Naive thymus-derived CD4-positive, alpha-beta T cell (primary cell): Measurements from ENCODE around the gene EPHB4. TPM values are rescaled to one million over a fixed set of nuclear protein-coding genes. Genes with fewer than 3 reads are reported as not detected.

Source experiments
- ATAC-seq: fragments of 150-1000 bp; cut with Tn5 transposase; 2 replicates; pipeline ENCODE4 v1.10.0; 2021; ENCODE audit warnings: mild to moderate bottlenecking, moderate library complexity
- CTCF ChIA-PET: fragments of 350-600 bp; sonication (Branson Sonifier 250); formaldehyde crosslinking; loops from one replicate; lab custom pipeline; 2021; ENCODE audit warnings: antibody characterized with exemption; lab: Charles Lee
- POLR2A ChIA-PET: fragments of 350-600 bp; sonication (Branson Sonifier 250); formaldehyde crosslinking; loops from one replicate; lab custom pipeline; 2021; ENCODE audit warnings: antibody characterized with exemption, inconsistent platforms; lab: Charles Lee
- DNase-seq, 9 donors: peaks; one replicate each; pipeline versions ENCODE4 v3.0.0 to v3.0.0-alpha.2; 2020 to 2022; ENCODE audit warnings: mixed read lengths in 1 of 9
- H3K27ac ChIP-seq: one replicate; pipeline ENCODE4 v1.7.0; 2013; ENCODE audit warnings: mild to moderate bottlenecking, low read depth, low read length, moderate library complexity
- H3K27me3 ChIP-seq, 2 donors: one replicate each; pipeline ENCODE4 v1.7.0; 2013; ENCODE audit warnings: low read length in 2 of 2, mild to moderate bottlenecking in 2 of 2, moderate library complexity in 2 of 2; ENCODE audit not compliant: control insufficient read depth in 2 of 2, insufficient read depth in 2 of 2
- H3K36me3 ChIP-seq, 3 experiments: 1 replicate in 2 of 3; 2 replicates in 1 of 3; pipeline ENCODE4 v1.7.0; 2013; ENCODE audit warnings: low read length in 3 of 3, mild to moderate bottlenecking in 3 of 3, moderate library complexity in 1 of 3; ENCODE audit not compliant: insufficient read depth in 3 of 3, control insufficient read depth in 2 of 3
- H3K4me1 ChIP-seq, 2 donors: one replicate each; pipeline ENCODE4 v1.7.0; 2013; ENCODE audit warnings: low read length in 2 of 2, mild to moderate bottlenecking in 2 of 2, moderate library complexity in 1 of 2; ENCODE audit not compliant: control insufficient read depth in 2 of 2, insufficient read depth in 2 of 2
- H3K4me3 ChIP-seq: 2 replicates; pipeline ENCODE4 v1.7.0; 2013; ENCODE audit warnings: mild to moderate bottlenecking, low read length
- H3K9me3 ChIP-seq, 3 experiments: 1 replicate in 2 of 3; 2 replicates in 1 of 3; pipeline ENCODE4 v1.7.0; 2013; ENCODE audit warnings: low read length in 3 of 3; ENCODE audit not compliant: control insufficient read depth in 2 of 3
- H3K27ac Mint-ChIP-seq, 9 donors: one replicate each; pipeline ENCODE4 v1.8.0; 2020 to 2022; ENCODE audit warnings: mixed read lengths in 9 of 9, mild to moderate bottlenecking in 8 of 9, moderate library complexity in 5 of 9, inconsistent platforms in 2 of 9
- H3K27me3 Mint-ChIP-seq, 5 donors: one replicate each; pipeline ENCODE4 v1.8.0; 2021 to 2022; ENCODE audit warnings: mixed read lengths in 5 of 5, mild to moderate bottlenecking in 1 of 5
- H3K36me3 Mint-ChIP-seq, 5 donors: one replicate each; pipeline ENCODE4 v1.8.0; 2020 to 2022; ENCODE audit warnings: mixed read lengths in 5 of 5, mild to moderate bottlenecking in 3 of 5, inconsistent platforms in 1 of 5
- H3K4me1 Mint-ChIP-seq, 7 donors: one replicate each; pipeline ENCODE4 v1.8.0; 2020 to 2022; ENCODE audit warnings: mixed read lengths in 7 of 7, mild to moderate bottlenecking in 3 of 7, inconsistent platforms in 1 of 7
- H3K4me3 Mint-ChIP-seq, 10 donors: one replicate each; pipeline ENCODE4 v1.8.0; 2020 to 2022; ENCODE audit warnings: mild to moderate bottlenecking in 10 of 10, mixed read lengths in 10 of 10, moderate library complexity in 6 of 10, inconsistent platforms in 2 of 10
- H3K9me3 Mint-ChIP-seq, 11 donors: one replicate each; pipeline ENCODE4 v1.8.0; 2020 to 2022; ENCODE audit warnings: mixed read lengths in 11 of 11, mild to moderate bottlenecking in 4 of 11, inconsistent platforms in 1 of 11, moderate library complexity in 1 of 11
- intact Hi-C, 2 donors: fragments of 100-400 bp; cut with micrococcal nuclease; formaldehyde crosslinking; loops; one replicate each; pipeline ENCODE4 v1.15.1; 2023
- polyA plus RNA-seq, 2 donors: library from polyadenylated mRNA; unstranded; fragments of 300-500 nt; fragmentation: Illumina TruSeq; gene quantifications; one replicate each; pipeline ENCODE4 v1.2.3, GENCODE V29; 2021
- total RNA-seq, 6 experiments: library from RNA in 5 of 6; stranded (reverse) in 5 of 6; gene quantifications; 1 replicate in 5 of 6; 2 replicates in 1 of 6; pipeline ENCODE4 v1.2.3 and lab custom pipeline; 2021 to 2026

Gene EPHB4
- total and polyA plus RNA-seq, 7 experiments from 2014 or later, result 0.23 to 13.2 (median 7.3) TPM; not detected in 1

GRCh38 chr7:100799037-100799896 is 28.1 kb downstream of the EPHB4 start:
- no peak overlapping the region for H3K4me3 Mint-ChIP-seq
- ChIA-PET POLR2A (interaction anchor here (0.7 to 0.8 kb wide), 2 partner anchors 53 to 245 kb away, joined by 3 read pairs; no protein-coding TSS in a partner anchor), CTCF (interaction anchor here (0.6 to 6.5 kb wide), 3 partner anchors 48 to 55 kb away, joined by 3 to 44 read pairs (median 3); partner anchors contain the start of gene SLC12A9)
- Histone ChIP-seq H3K9me3 (no peaks in the 10 kb centered on the region), H3K36me3 (no peaks in the 10 kb centered on the region), H3K4me3 (no peak overlapping the region), H3K27ac (no peak overlapping the region), H3K4me1 (no peaks in the 10 kb centered on the region), H3K27me3 (no peaks in the 10 kb centered on the region)
- peaks cover 0 to under 1% (median 0%) of the 10 kb centered on the region in 11 donors for H3K9me3 Mint-ChIP-seq
- intact Hi-C loops, result loop anchor here (1.0 kb wide), 2 partner anchors 53 to 260 kb away; partner anchors contain the start of gene SLC12A9 (in 2 of the 2)
- peaks cover 0 to 17% (median 5%) of the 10 kb centered on the region in 7 donors for H3K4me1 Mint-ChIP-seq
- peaks cover 0 to 4% (median 0%) of the 10 kb centered on the region in 5 donors for H3K36me3 Mint-ChIP-seq
- peaks cover 2 to 29% (median 8%) of the 10 kb centered on the region in 5 donors for H3K27me3 Mint-ChIP-seq
- H3K27ac Mint-ChIP-seq, result no peak overlapping the region
- ATAC-seq (peak; percentile 49), DNase-seq (peak in 8 of 9 donors; percentile 6 to 45 (median 36))

GRCh38 chr7:100794741-100795140 is 32.6 kb downstream of the EPHB4 start:
- H3K36me3 ChIP-seq, result no peaks in the 10 kb centered on the region
- no peaks in the 10 kb centered on the region for H3K27me3 ChIP-seq
- no peak overlapping the region for H3K27ac ChIP-seq
- intact Hi-C loops, result no loop called here
- Mint-ChIP-seq H3K4me1 (peaks cover 0 to 10% (median 0%) of the 10 kb centered on the region in 7 donors), H3K27me3 (peaks cover 2 to 27% (median 6%) of the 10 kb centered on the region in 5 donors), H3K36me3 (no peaks in the 10 kb centered on the region), H3K4me3 (no peak overlapping the region), H3K27ac (no peak overlapping the region), H3K9me3 (peaks cover 0 to 1% (median 0%) of the 10 kb centered on the region in 11 donors)
- DNase-seq (no peak), ATAC-seq (no peak)
- H3K4me3 ChIP-seq, result no peak overlapping the region
- CTCF ChIA-PET, result interaction anchor here (0.8 kb wide), 1 partner anchor 67 kb away, joined by 3 read pairs; no protein-coding TSS in a partner anchor
- POLR2A ChIA-PET, result no interaction called here
- no peaks in the 10 kb centered on the region for H3K9me3 ChIP-seq
- H3K4me1 ChIP-seq, result no peaks in the 10 kb centered on the region

DNA sequence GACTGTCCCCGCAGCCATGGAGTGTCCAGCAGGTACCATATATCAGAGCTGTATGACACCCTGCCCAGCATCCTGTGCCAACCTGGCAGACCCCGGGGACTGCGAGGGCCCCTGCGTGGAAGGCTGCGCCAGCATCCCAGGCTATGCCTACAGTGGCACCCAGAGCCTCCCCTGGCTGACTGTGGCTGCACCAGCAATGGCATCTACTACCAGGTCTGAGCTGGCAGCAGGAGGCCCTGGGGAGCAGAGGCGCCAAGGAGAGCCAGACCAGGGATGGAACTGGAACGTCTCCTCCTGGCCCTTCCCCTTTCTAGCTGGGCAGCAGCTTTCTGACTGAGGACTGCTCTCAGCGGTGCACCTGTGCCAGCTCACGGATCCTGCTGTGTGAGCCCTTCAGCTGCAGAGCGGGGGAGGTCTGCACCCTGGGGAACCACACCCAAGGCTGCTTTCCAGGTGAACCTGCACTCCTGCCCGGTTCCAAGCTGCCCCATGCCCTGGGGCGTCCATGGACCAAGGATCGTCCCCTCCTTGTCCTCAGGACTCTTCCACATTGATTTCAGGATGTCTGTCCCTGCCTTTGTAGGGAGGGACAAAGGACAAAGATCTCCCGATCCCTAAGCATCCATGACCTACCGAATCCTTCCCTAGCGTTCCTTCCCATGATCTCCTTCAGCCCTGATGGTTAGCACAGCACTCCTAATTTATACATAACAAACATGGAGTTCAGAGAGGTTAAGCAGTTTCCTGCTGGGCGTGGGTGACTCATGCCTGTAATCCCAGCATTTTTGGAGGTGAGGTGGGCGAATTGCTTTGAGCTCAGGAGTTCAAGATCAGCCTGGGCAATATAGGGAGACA is 33.3 kb downstream of the EPHB4 start:
- H3K9me3 Mint-ChIP-seq, result peaks cover 0 to 1% (median 0%) of the 10 kb centered on the region in 11 donors
- no peak overlapping the region for H3K4me3 ChIP-seq
- ATAC-seq (no peak), DNase-seq (no peak)
- H3K27ac Mint-ChIP-seq, result peak overlapping the region in 1 of 9 donors; percentile 1
- ChIA-PET POLR2A (no interaction called here), CTCF (interaction anchor here (0.8 kb wide), 1 partner anchor 66 kb away, joined by 3 read pairs; no protein-coding TSS in a partner anchor)
- no peaks in the 10 kb centered on the region for H3K36me3 Mint-ChIP-seq
- peaks cover 0 to 5% (median 0%) of the 10 kb centered on the region in 7 donors for H3K4me1 Mint-ChIP-seq
- no peaks in the 10 kb centered on the region for H3K36me3 ChIP-seq
- H3K27ac ChIP-seq, result no peak overlapping the region
- H3K27me3 Mint-ChIP-seq, result peaks cover 2 to 21% (median 6%) of the 10 kb centered on the region in 5 donors
- H3K9me3 ChIP-seq, result no peaks in the 10 kb centered on the region
- H3K4me3 Mint-ChIP-seq, result no peak overlapping the region
- H3K27me3 ChIP-seq, result no peaks in the 10 kb centered on the region
- intact Hi-C loops, result no loop called here
- H3K4me1 ChIP-seq, result no peaks in the 10 kb centered on the region

DNA sequence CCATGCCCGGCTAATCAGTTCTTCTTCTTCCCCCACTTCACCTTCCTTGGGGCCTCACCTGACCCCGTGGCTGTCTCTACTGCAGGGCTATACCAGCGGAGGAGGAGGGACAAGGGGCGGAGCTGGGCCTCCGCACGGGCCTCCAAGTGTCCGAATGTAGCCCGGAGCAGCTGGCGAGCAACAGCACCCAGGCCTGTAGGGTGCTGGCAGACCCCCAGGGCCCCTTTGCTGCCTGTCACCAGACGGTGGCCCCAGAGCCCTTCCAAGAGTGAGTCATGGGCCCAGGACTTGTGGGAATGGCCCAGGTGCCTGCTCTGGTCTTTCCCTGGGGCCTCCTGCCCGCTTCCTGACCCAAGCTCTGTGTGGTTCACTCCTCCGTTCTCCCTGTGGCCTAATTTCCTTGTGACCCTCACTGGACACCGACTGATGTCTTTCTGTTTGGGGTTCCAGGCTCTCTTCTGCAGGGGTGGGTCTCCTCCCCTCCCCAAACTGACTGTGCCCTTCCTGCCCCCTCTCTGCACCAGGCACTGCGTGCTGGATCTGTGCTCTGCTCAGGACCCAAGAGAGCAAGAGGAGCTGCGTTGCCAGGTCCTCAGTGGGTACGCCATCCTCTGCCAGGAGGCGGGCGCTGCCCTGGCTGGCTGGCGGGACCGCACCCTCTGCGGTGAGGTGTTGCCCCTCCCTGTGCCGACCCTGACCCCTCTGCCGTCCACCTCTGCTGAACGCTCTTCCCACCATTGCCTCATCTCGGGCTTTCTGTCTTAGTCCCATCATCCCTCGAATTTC is 35.2 kb downstream of the EPHB4 start:
- Mint-ChIP-seq H3K27me3 (peaks cover 2 to 22% (median 6%) of the 10 kb centered on the region in 5 donors), H3K9me3 (peaks cover 0 to 1% (median 0%) of the 10 kb centered on the region in 11 donors), H3K4me1 (peaks cover 0 to 3% (median 0%) of the 10 kb centered on the region in 7 donors), H3K36me3 (no peaks in the 10 kb centered on the region), H3K27ac (no peak overlapping the region), H3K4me3 (no peak overlapping the region)
- H3K9me3 ChIP-seq, result no peaks in the 10 kb centered on the region
- DNase-seq (no peak), ATAC-seq (no peak)
- H3K4me1 ChIP-seq, result no peaks in the 10 kb centered on the region
- no peaks in the 10 kb centered on the region for H3K27me3 ChIP-seq
- no peaks in the 10 kb centered on the region for H3K36me3 ChIP-seq
- POLR2A ChIA-PET, result no interaction called here
- intact Hi-C loops, result no loop called here
- CTCF ChIA-PET, result no interaction called here
- no peak overlapping the region for H3K4me3 ChIP-seq
- no peak overlapping the region for H3K27ac ChIP-seq

DNA sequence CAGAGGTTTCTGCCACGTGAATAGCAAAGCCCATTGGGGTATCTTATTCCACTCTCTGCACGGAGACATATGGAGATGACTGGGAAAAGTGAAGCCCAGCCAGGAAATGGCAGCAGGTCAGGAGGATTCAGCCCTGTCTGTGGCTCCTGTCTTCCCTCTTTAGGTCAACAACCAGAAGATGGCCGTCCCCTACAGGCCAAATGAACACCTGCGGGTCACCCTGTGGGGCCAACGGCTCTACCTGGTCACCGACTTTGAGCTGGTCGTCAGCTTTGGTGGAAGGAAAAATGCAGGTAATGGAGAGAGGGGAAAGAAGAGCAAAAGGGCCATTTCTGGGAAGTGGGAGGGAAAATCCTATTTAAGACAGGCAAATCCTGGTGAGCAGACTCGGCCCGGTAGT is 38.3 kb downstream of the EPHB4 start:
- Histone ChIP-seq H3K9me3 (no peaks in the 10 kb centered on the region), H3K4me3 (no peak overlapping the region), H3K27ac (no peak overlapping the region), H3K27me3 (no peaks in the 10 kb centered on the region), H3K4me1 (no peaks in the 10 kb centered on the region), H3K36me3 (no peaks in the 10 kb centered on the region)
- ChIA-PET POLR2A (no interaction called here), CTCF (interaction anchor here (0.6 to 0.7 kb wide), 2 partner anchors 345 to 407 kb away, joined by 3 read pairs; no protein-coding TSS in a partner anchor)
- ATAC-seq (no peak), DNase-seq (no peak)
- Mint-ChIP-seq H3K9me3 (peaks cover 0 to 8% (median under 1%) of the 10 kb centered on the region in 11 donors), H3K27me3 (peaks cover 5 to 22% (median 13%) of the 10 kb centered on the region in 5 donors), H3K4me1 (peaks cover 0 to 5% (median 3%) of the 10 kb centered on the region in 7 donors), H3K4me3 (no peak overlapping the region), H3K36me3 (peaks cover 0 to 4% (median 0%) of the 10 kb centered on the region in 5 donors), H3K27ac (peak overlapping the region in 1 of 9 donors; percentile 49)
- intact Hi-C loops, result no loop called here
